HepG2 (cell line): ENCODE data around the gene UBE2M. TPM values are rescaled to one million over a fixed set of nuclear protein-coding genes. Genes with fewer than 3 reads are reported as not detected.
A peak's percentile ranks its signal among the peaks of the same experiment; 100 is the strongest.

Source experiments
- HNRNPK ChIP-seq: fragments of 200-400 bp; formaldehyde crosslinking; IDR thresholded peaks from 2 replicates; pipeline ENCODE4 v1.6.1; 2018; ENCODE audit warnings: low read length, low read depth, moderate library complexity, mild to moderate bottlenecking; ENCODE audit not compliant: poor library complexity, severe bottlenecking
- HOXD1 ChIP-seq: sonication (generic); formaldehyde crosslinking; IDR thresholded peaks from 2 replicates; pipeline ENCODE4 v1.5.0; 2020; ENCODE audit warnings: missing genetic modification reagents
- MED1 ChIP-seq: sonication (generic); formaldehyde crosslinking; IDR thresholded peaks from 2 replicates; pipeline ENCODE4 v1.4.0; 2020; ENCODE audit warnings: missing genetic modification reagents
- MTF1 ChIP-seq: sonication (generic); formaldehyde crosslinking; IDR thresholded peaks from 2 replicates; pipeline ENCODE4 v1.5.0; 2020; ENCODE audit warnings: missing genetic modification reagents
- NCOA1 ChIP-seq: sonication (generic); formaldehyde crosslinking; IDR thresholded peaks from 2 replicates; pipeline ENCODE4 v1.9.0; 2021; ENCODE audit warnings: missing genetic modification reagents
- REPIN1 ChIP-seq: sonication (generic); formaldehyde crosslinking; IDR thresholded peaks from 2 replicates; pipeline ENCODE4 v1.8.0; 2022; ENCODE audit warnings: missing genetic modification reagents, low read depth, mild to moderate bottlenecking, borderline replicate concordance
- SIX4 ChIP-seq: sonication (generic); formaldehyde crosslinking; IDR thresholded peaks from 2 replicates; pipeline ENCODE4 v1.4.0; 2020; ENCODE audit warnings: missing genetic modification reagents
- SPEN ChIP-seq: sonication (generic); formaldehyde crosslinking; IDR thresholded peaks from 2 replicates; pipeline ENCODE4 v1.5.1; 2020; ENCODE audit warnings: low read depth, mild to moderate bottlenecking, missing genetic modification reagents
- THAP11 ChIP-seq: IDR thresholded peaks from 2 replicates; pipeline ENCODE4 v1.6.1; 2016; ENCODE audit warnings: missing biosample characterization, missing genetic modification reagents
- ZFP41 ChIP-seq: sonication (generic); formaldehyde crosslinking; IDR thresholded peaks from 2 replicates; pipeline ENCODE4 v1.4.0; 2020; ENCODE audit warnings: mild to moderate bottlenecking, missing genetic modification reagents, borderline replicate concordance
- ZFP62 ChIP-seq: sonication (generic); formaldehyde crosslinking; IDR thresholded peaks from 2 replicates; pipeline ENCODE4 v1.4.0; 2020; ENCODE audit warnings: missing genetic modification reagents
- ZNF274 ChIP-seq: sonication (generic); formaldehyde crosslinking; IDR thresholded peaks from 2 replicates; pipeline ENCODE4 v1.5.1; 2020; ENCODE audit warnings: mild to moderate bottlenecking, missing genetic modification reagents
- ZNF510 ChIP-seq: sonication (generic); formaldehyde crosslinking; IDR thresholded peaks from 2 replicates; pipeline ENCODE4 v1.4.0; 2020; ENCODE audit warnings: low read depth, mild to moderate bottlenecking, missing genetic modification reagents
- ZNF562 ChIP-seq: sonication (generic); formaldehyde crosslinking; IDR thresholded peaks from 2 replicates; pipeline ENCODE4 v1.8.0; 2022; ENCODE audit warnings: missing genetic modification reagents, borderline replicate concordance
- ZNF749 ChIP-seq: sonication (generic); formaldehyde crosslinking; IDR thresholded peaks from 2 replicates; pipeline ENCODE4 v1.8.0; 2022; ENCODE audit warnings: mild to moderate bottlenecking, missing genetic modification reagents, moderate library complexity, borderline replicate concordance
- ZNF772 ChIP-seq: sonication (generic); formaldehyde crosslinking; IDR thresholded peaks from 2 replicates; pipeline ENCODE4 v1.5.0; 2020; ENCODE audit warnings: mild to moderate bottlenecking, missing genetic modification reagents
- polyA plus RNA-seq, 8 experiments: library from polyadenylated mRNA; depleted of rRNA in 3 of 8; stranded (reverse) in 7 of 8; unstranded in 1 of 8; fragments of >200 nt; fragmentation: Illumina TruSeq in 4 of 8; extraction: Trizol in 4 of 8; gene quantifications; 2 replicates each; pipeline versions ENCODE4 v1.2.1 to v1.2.3, GENCODE V29; 2011 to 2016; ENCODE audit warnings: low read depth in 4 of 8, missing spikeins in 1 of 8, mixed read lengths in 1 of 8; ENCODE audit not compliant: insufficient read depth in 1 of 8
- total RNA-seq, 5 experiments: library from RNA; depleted of rRNA; stranded (reverse); fragments of >200 nt; fragmentation: Illumina TruSeq; extraction: Trizol; gene quantifications; 2 replicates each; pipeline ENCODE4 v1.2.3, GENCODE V29; 2016; ENCODE audit warnings: low read depth in 1 of 5
- TF ChIP-seq, protein P1 (sequence below): sonication (generic); formaldehyde crosslinking; IDR thresholded peaks from 2 replicates; pipeline ENCODE4 v1.4.0; 2020; ENCODE audit warnings: missing genetic modification reagents
- TF ChIP-seq, protein P2 (sequence below): sonication (generic); formaldehyde crosslinking; IDR thresholded peaks from 2 replicates; pipeline ENCODE4 v1.5.1; 2020; ENCODE audit warnings: mild to moderate bottlenecking, missing genetic modification reagents
- TF ChIP-seq, protein P3 (sequence below): sonication (generic); formaldehyde crosslinking; conservative IDR thresholded peaks from 2 replicates; pipeline ENCODE4 v1.4.0; 2020; ENCODE audit warnings: missing genetic modification reagents
- TF ChIP-seq, protein P4 (sequence below): sonication (generic); formaldehyde crosslinking; IDR thresholded peaks from 2 replicates; pipeline ENCODE4 v1.4.0; 2020; ENCODE audit warnings: missing genetic modification reagents

Gene UBE2M
- total and polyA plus RNA-seq, 2 of the 13 experiments (the other 11 are each of a cell fraction or from before 2014, with no cell fraction given) = 36.2 to 50.3 TPM

DNA sequence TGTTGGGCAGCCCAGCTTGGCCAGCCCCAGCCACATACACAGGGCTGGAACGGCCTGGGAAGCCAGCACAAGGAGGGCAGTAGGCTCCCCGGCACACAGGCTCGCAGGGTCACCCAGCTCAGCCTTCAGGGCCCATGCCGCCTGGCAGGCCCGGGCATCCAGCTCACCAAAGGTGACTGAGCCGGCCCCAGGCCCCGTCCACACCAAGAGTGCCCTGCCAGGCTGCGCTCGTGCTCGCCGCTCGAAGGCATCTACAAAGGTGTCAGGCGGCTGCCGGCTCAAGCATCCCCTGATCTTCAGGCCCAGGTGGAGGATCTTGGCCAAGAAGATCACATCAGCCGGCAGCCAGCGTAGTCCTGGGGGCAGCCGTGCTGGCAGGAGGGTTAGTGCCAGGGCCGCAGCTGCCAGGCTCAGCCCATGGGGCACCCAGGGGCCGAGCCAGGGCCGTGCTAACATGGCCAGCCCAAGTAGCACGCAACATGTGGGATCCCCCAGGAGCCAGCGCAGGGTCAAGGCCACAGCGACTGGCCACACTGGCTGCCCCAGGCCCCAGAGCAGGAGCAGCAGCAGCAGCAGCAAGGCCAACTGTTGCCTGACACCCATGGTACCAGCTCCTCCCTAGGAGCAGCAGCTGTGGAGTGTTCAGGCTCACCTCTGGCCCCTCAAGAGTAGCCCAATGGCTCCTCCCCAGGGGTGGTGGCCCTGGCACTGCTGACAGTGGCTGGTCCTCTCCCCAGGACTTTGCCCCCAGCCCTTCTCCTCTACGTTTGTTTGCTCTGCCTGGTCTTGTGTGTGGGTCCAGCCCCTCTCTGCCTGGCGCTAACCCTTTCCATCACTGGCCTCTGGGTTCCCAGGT lies 46.8 kb downstream of the UBE2M start, which contains the start of gene SLC27A5 (continued):
- TF ChIP-seq MTF1 (no peak), ZNF274 (CRISPR knock-in tag) (0 out of 2 replicates have a peak, but pooled peaks have one; percentile 19), SIX4 (CRISPR knock-in tag) (peak; percentile 49; the same call in 1 of the 2 replicates), ZNF510 (CRISPR knock-in tag) (0 out of 2 replicates have a peak, but pooled peaks have one; percentile 62), MED1 (peak; percentile 81), ZNF562 (CRISPR knock-in tag) (no peak), ZFP62 (CRISPR knock-in tag) (no peak), HNRNPK (no peak), REPIN1 (CRISPR knock-in tag) (peak; percentile 79; the same call in 1 of the 2 replicates), ZNF749 (CRISPR knock-in tag) (peak; percentile 47; the same call in 1 of the 2 replicates), SPEN (CRISPR knock-in tag) (peak; percentile 49; the same call in 1 of the 2 replicates), HOXD1 (CRISPR knock-in tag) (0 out of 2 replicates have a peak, but pooled peaks have one; percentile 52), ZNF772 (CRISPR knock-in tag) (peak; percentile 63; the same call in 1 of the 2 replicates), ZFP41 (no peak), NCOA1 (CRISPR knock-in tag) (no peak), THAP11 (CRISPR knock-in tag) (peak; percentile 62)
- TF ChIP-seq, protein P1, sequence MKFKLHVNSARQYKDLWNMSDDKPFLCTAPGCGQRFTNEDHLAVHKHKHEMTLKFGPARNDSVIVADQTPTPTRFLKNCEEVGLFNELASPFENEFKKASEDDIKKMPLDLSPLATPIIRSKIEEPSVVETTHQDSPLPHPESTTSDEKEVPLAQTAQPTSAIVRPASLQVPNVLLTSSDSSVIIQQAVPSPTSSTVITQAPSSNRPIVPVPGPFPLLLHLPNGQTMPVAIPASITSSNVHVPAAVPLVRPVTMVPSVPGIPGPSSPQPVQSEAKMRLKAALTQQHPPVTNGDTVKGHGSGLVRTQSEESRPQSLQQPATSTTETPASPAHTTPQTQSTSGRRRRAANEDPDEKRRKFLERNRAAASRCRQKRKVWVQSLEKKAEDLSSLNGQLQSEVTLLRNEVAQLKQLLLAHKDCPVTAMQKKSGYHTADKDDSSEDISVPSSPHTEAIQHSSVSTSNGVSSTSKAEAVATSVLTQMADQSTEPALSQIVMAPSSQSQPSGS (CRISPR knock-in tag) = peak; percentile 35; the same call in 1 of the 2 replicates
- TF ChIP-seq, protein P2, sequence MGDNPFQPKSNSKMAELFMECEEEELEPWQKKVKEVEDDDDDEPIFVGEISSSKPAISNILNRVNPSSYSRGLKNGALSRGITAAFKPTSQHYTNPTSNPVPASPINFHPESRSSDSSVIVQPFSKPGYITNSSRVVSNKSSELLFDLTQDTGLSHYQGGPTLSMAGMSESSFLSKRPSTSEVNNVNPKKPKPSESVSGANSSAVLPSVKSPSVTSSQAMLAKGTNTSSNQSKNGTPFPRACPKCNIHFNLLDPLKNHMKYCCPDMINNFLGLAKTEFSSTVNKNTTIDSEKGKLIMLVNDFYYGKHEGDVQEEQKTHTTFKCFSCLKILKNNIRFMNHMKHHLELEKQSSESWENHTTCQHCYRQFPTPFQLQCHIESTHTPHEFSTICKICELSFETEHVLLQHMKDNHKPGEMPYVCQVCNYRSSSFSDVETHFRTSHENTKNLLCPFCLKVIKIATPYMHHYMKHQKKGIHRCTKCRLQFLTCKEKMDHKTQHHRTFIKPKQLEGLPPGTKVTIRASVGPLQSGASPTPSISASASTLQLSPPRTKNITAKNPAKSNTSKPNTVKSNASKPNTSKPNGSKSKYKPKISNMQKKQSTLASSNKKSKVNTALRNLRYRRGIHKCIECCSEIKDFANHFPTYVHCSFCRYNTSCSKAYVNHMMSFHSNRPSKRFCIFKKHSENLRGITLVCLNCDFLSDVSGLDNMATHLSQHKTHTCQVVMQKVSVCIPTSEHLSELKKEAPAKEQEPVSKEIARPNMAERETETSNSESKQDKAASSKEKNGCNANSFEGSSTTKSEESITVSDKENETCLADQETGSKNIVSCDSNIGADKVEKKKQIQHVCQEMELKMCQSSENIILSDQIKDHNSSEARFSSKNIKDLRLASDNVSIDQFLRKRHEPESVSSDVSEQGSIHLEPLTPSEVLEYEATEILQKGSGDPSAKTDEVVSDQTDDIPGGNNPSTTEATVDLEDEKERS (CRISPR knock-in tag) = peak; percentile 5; the same call in 1 of the 2 replicates
- TF ChIP-seq, protein P3, sequence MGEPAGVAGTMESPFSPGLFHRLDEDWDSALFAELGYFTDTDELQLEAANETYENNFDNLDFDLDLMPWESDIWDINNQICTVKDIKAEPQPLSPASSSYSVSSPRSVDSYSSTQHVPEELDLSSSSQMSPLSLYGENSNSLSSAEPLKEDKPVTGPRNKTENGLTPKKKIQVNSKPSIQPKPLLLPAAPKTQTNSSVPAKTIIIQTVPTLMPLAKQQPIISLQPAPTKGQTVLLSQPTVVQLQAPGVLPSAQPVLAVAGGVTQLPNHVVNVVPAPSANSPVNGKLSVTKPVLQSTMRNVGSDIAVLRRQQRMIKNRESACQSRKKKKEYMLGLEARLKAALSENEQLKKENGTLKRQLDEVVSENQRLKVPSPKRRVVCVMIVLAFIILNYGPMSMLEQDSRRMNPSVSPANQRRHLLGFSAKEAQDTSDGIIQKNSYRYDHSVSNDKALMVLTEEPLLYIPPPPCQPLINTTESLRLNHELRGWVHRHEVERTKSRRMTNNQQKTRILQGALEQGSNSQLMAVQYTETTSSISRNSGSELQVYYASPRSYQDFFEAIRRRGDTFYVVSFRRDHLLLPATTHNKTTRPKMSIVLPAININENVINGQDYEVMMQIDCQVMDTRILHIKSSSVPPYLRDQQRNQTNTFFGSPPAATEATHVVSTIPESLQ = no peak
- TF ChIP-seq, protein P4, sequence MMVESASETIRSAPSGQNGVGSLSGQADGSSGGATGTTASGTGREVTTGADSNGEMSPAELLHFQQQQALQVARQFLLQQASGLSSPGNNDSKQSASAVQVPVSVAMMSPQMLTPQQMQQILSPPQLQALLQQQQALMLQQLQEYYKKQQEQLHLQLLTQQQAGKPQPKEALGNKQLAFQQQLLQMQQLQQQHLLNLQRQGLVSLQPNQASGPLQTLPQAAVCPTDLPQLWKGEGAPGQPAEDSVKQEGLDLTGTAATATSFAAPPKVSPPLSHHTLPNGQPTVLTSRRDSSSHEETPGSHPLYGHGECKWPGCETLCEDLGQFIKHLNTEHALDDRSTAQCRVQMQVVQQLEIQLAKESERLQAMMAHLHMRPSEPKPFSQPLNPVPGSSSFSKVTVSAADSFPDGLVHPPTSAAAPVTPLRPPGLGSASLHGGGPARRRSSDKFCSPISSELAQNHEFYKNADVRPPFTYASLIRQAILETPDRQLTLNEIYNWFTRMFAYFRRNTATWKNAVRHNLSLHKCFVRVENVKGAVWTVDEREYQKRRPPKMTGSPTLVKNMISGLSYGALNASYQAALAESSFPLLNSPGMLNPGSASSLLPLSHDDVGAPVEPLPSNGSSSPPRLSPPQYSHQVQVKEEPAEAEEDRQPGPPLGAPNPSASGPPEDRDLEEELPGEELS = peak; percentile 84
